ENCODE data around the gene PTPRD.

- TF ChIP-seq CTCF (conservative IDR thresholded peaks at IDR 0.05; ENCODE audit: low read length) (no peak), EZH2phosphoT487 (IDR thresholded peaks at IDR 0.05; ENCODE audit: borderline replicate concordance) (no peak)
Measured at GRCh38 chr9:9783711-9784110, 829.1 kb downstream of the PTPRD start.

Data from Loucy (cell line).